Endodermal cell (in vitro differentiated cells): ENCODE data around the gene GRB10. TPM values are rescaled to one million over a fixed set of nuclear protein-coding genes. Genes with fewer than 3 reads are reported as not detected.

ENCODE experiments used
- DNase-seq: peaks from one replicate; pipeline ENCODE4 v3.0.0-alpha.2; 2017
- H3K27ac ChIP-seq: 2 replicates; pipeline ENCODE4 v1.5.1; 2013; ENCODE audit warnings: mild to moderate bottlenecking, low read depth, low read length, moderate library complexity
- H3K27me3 ChIP-seq: 2 replicates; pipeline ENCODE4 v1.6.1; 2013; ENCODE audit warnings: mild to moderate bottlenecking, low read length, moderate library complexity; ENCODE audit not compliant: insufficient read depth, control insufficient read depth, poor library complexity, severe bottlenecking
- H3K36me3 ChIP-seq: 2 replicates; pipeline ENCODE4 v1.7.0; 2013; ENCODE audit warnings: mild to moderate bottlenecking, low read length, moderate library complexity; ENCODE audit not compliant: control insufficient read depth, insufficient read depth
- H3K4me1 ChIP-seq: one replicate; pipeline ENCODE4 v1.7.0; 2013; ENCODE audit warnings: low read length; ENCODE audit not compliant: control insufficient read depth, insufficient read depth
- H3K4me3 ChIP-seq: 2 replicates; pipeline ENCODE4 v1.5.1; 2013; ENCODE audit warnings: mild to moderate bottlenecking, low read length, moderate library complexity
- H3K9ac ChIP-seq: 2 replicates; pipeline ENCODE4 v1.6.1; 2013; ENCODE audit warnings: mild to moderate bottlenecking, low read length, moderate library complexity; ENCODE audit not compliant: poor library complexity, severe bottlenecking; ENCODE audit errors: extremely low read depth
- H3K9me3 ChIP-seq: 2 replicates; pipeline ENCODE4 v1.6.1; 2013; ENCODE audit warnings: mild to moderate bottlenecking, low read length, moderate library complexity; ENCODE audit not compliant: control insufficient read depth
- H3K27ac Mint-ChIP-seq: 2 replicates; pipeline ENCODE4 v1.8.0; 2020; ENCODE audit warnings: mixed read lengths
- H3K27me3 Mint-ChIP-seq: 2 replicates; pipeline ENCODE4 v1.8.0; 2021; ENCODE audit warnings: mild to moderate bottlenecking, mixed read lengths; ENCODE audit not compliant: insufficient read depth
- H3K36me3 Mint-ChIP-seq: 2 replicates; pipeline ENCODE4 v1.8.0; 2020; ENCODE audit warnings: low read depth, mixed read lengths
- H3K4me1 Mint-ChIP-seq: 2 replicates; pipeline ENCODE4 v1.8.0; 2020; ENCODE audit warnings: mixed read lengths
- H3K4me3 Mint-ChIP-seq: 2 replicates; pipeline ENCODE4 v1.8.0; 2020; ENCODE audit warnings: mild to moderate bottlenecking, moderate library complexity, mixed read lengths
- H3K9me3 Mint-ChIP-seq: 2 replicates; pipeline ENCODE4 v1.8.0; 2020; ENCODE audit warnings: mild to moderate bottlenecking, mixed read lengths
- WGBS, 2 experiments: methylation state at CpG; one replicate each; pipeline versions ENCODE4 v1.1.5 to v1.1.7; 2013; ENCODE audit warnings: missing lambda C conversion rate in 2 of 2, mixed read lengths in 1 of 2; ENCODE audit not compliant: insufficient coverage in 1 of 2, insufficient read length in 1 of 2; 5-methylcytosine and 5-hydroxymethylcytosine counted together
- total RNA-seq, 2 donors: library from RNA; stranded (reverse); fragmentation: NEBNext Ultra II Directional in 1 of 2; extraction: Animal tissue kit (Norgen Biotek cat#: 25700) in 1 of 2; gene quantifications; 2 replicates in 1 of 2; 3 replicates in 1 of 2; pipeline ENCODE4 v1.2.1, GENCODE V29; 2021
- TF ChIP-seq, protein P1 (sequence below): fragments of 200-600 bp; sonication (generic); conservative IDR thresholded peaks from 2 replicates; pipeline ENCODE4 v1.5.0; 2021; ENCODE audit warnings: antibody characterized with exemption, mild to moderate bottlenecking

GRB10 gene
- total RNA-seq, 2 donors from 2014 or later: 71.9 to 97.5 TPM

DNA sequence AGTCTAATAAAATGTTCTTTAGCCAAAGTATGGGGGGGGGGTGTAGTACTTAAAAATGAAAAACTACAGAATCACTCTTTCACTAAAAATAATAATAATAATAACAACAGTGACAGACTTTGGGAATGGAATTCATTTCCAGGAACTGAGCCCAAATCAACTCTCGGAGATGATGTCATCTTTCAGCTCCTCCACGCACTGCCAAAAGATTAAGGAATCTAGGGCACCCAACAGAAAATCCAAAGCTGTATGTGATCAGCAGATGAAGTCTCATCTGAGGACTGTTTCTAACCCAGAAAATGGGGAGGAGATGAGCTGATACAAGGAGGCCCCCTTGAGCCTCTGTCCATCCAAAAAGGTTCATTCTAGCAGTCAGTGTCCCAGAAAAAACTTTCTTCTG, 54.5 kb downstream of the GRB10 start:
- TF ChIP-seq, protein P1, sequence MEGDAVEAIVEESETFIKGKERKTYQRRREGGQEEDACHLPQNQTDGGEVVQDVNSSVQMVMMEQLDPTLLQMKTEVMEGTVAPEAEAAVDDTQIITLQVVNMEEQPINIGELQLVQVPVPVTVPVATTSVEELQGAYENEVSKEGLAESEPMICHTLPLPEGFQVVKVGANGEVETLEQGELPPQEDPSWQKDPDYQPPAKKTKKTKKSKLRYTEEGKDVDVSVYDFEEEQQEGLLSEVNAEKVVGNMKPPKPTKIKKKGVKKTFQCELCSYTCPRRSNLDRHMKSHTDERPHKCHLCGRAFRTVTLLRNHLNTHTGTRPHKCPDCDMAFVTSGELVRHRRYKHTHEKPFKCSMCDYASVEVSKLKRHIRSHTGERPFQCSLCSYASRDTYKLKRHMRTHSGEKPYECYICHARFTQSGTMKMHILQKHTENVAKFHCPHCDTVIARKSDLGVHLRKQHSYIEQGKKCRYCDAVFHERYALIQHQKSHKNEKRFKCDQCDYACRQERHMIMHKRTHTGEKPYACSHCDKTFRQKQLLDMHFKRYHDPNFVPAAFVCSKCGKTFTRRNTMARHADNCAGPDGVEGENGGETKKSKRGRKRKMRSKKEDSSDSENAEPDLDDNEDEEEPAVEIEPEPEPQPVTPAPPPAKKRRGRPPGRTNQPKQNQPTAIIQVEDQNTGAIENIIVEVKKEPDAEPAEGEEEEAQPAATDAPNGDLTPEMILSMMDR: no peak
- H3K9me3 Mint-ChIP-seq: no peaks in the 10 kb centered on the region
- H3K4me3 Mint-ChIP-seq: no peak overlapping the region
- H3K36me3 Mint-ChIP-seq: peaks cover 43% of the 10 kb centered on the region
- peaks cover 4% of the 10 kb centered on the region for H3K4me1 Mint-ChIP-seq
- no peaks in the 10 kb centered on the region for H3K27me3 Mint-ChIP-seq
- 90 to 96% methylated on average over 2 of the region's 2 CpGs for WGBS, 2 experiments
- Histone ChIP-seq H3K27ac (no peak overlapping the region), H3K4me3 (no peak overlapping the region), H3K4me1 (no peaks in the 10 kb centered on the region), H3K27me3 (no peaks in the 10 kb centered on the region), H3K36me3 (peaks cover 71% of the 10 kb centered on the region), H3K9me3 (no peaks in the 10 kb centered on the region), H3K9ac (no peak overlapping the region)
- H3K27ac Mint-ChIP-seq: no peak overlapping the region
- no peak for DNase-seq

DNA sequence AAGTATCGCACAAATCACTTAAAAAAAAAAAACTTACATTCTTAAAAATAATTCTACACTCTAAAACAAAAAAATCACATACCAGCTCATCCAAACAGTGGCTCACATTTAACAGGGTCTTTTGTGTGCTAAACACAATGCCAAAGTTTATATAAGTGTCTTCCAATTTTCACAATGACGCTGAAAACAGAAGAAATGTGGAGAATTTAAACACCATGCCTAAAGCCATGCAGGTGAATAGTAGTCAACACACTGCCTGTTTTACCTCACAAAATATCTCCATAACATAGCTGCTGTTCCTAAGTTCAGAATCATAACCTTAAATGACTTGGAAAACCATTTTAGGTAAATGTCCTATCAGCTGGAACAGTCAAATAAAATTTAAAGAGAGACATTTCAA, 55.0 kb downstream of the GRB10 start:
- no peaks in the 10 kb centered on the region for H3K4me1 ChIP-seq
- H3K9me3 ChIP-seq: no peaks in the 10 kb centered on the region
- TF ChIP-seq, protein P1: no peak
- WGBS, 2 experiments: 97 to 100% methylated on average over 1 to 2 of the region's 2 CpGs
- H3K9ac ChIP-seq: no peak overlapping the region
- H3K27me3 ChIP-seq: no peaks in the 10 kb centered on the region
- no peak for DNase-seq
- Mint-ChIP-seq H3K36me3 (peaks cover 43% of the 10 kb centered on the region), H3K4me3 (no peak overlapping the region), H3K27ac (no peak overlapping the region), H3K4me1 (peaks cover 3% of the 10 kb centered on the region), H3K27me3 (no peaks in the 10 kb centered on the region), H3K9me3 (no peaks in the 10 kb centered on the region)
- H3K4me3 ChIP-seq: no peak overlapping the region
- no peak overlapping the region for H3K27ac ChIP-seq
- H3K36me3 ChIP-seq: peaks cover 73% of the 10 kb centered on the region

DNA sequence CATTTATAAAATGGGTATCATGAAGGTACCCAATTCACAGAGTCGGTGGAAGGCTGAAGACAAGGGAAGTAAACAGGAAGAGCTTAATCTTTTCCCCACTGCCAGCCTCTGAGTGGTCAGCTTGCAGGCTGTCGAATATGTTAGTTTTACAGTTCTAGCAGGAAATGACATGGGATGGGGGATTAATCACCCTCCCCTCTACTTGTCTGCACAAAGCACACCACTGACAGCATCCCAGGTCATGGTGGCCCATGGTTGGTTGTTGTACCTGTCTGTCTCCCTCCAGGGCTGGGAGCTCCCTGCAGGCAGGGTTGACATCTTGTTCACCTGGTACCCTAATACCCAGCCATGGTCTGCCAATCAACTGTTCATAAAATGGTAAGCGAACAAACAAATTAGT, 55.6 kb downstream of the GRB10 start:
- Histone ChIP-seq H3K4me3 (no peak overlapping the region), H3K9me3 (no peaks in the 10 kb centered on the region), H3K4me1 (no peaks in the 10 kb centered on the region), H3K27ac (no peak overlapping the region), H3K36me3 (peaks cover 77% of the 10 kb centered on the region), H3K27me3 (no peaks in the 10 kb centered on the region), H3K9ac (no peak overlapping the region)
- Mint-ChIP-seq H3K36me3 (peaks cover 38% of the 10 kb centered on the region), H3K27ac (no peak overlapping the region), H3K27me3 (no peaks in the 10 kb centered on the region), H3K9me3 (no peaks in the 10 kb centered on the region), H3K4me1 (peaks cover 3% of the 10 kb centered on the region), H3K4me3 (no peak overlapping the region)
- peak; percentile 69 for DNase-seq
- 96 to 100% methylated on average over 1 to 2 of the region's 3 CpGs for WGBS, 2 experiments
- TF ChIP-seq, protein P1: no peak
